GM12878 (cell line): Measurements from ENCODE around the gene ZNF837. TPM values are rescaled to one million over a fixed set of nuclear protein-coding genes. Genes with fewer than 3 reads are reported as not detected.

Experiments used
- CBX3 ChIP-seq: fragments of 200-600 bp; sonication (generic); IDR thresholded peaks from 2 replicates; pipeline ENCODE4 v1.6.1; 2016; ENCODE audit warnings: low read depth, borderline replicate concordance
- CREB1 ChIP-seq: IDR thresholded peaks from 2 replicates; pipeline ENCODE4 v1.6.1; 2012; ENCODE audit warnings: low read depth, mild to moderate bottlenecking, inconsistent platforms
- EED ChIP-seq: sonication (generic); IDR thresholded peaks from 2 replicates; pipeline ENCODE4 v1.6.1; 2016; ENCODE audit warnings: antibody characterized with exemption, low read depth
- HCFC1 ChIP-seq: fragments of 150-350 bp; IDR thresholded peaks from 2 replicates; pipeline ENCODE4 v1.6.1; 2014; ENCODE audit warnings: low read length
- HDAC2 ChIP-seq: fragments of 200-600 bp; sonication (generic); IDR thresholded peaks from 2 replicates; pipeline ENCODE4 v1.6.1; 2017
- IRF4 ChIP-seq: IDR thresholded peaks from 2 replicates; pipeline ENCODE4 v1.6.1; 2011; ENCODE audit warnings: low read depth, low read length
- NFXL1 ChIP-seq: fragments of 450-650 bp; IDR thresholded peaks from 2 replicates; pipeline ENCODE4 v1.6.1; 2017; ENCODE audit warnings: antibody characterized with exemption, mild to moderate bottlenecking, borderline replicate concordance
- NRF1 ChIP-seq: conservative IDR thresholded peaks from 2 replicates; pipeline ENCODE4 v1.6.1; 2011; ENCODE audit warnings: mild to moderate bottlenecking, low read depth, low read length, improper control_type of control experiment
- POU2F2 ChIP-seq: IDR thresholded peaks from 3 replicates; pipeline ENCODE4 v1.6.1; 2011; ENCODE audit warnings: low read depth, mild to moderate bottlenecking, low read length, borderline replicate concordance
- RAD51 ChIP-seq: fragments of 450-650 bp; IDR thresholded peaks from 2 replicates; pipeline ENCODE4 v1.6.1; 2016; ENCODE audit warnings: moderate library complexity, mild to moderate bottlenecking, inconsistent platforms
- WRNIP1 ChIP-seq: IDR thresholded peaks from 2 replicates; pipeline ENCODE4 v1.6.1; 2011; ENCODE audit warnings: low read depth, low read length, improper control_type of control experiment, borderline replicate concordance
- polyA plus RNA-seq, 11 experiments: library from polyadenylated mRNA; depleted of rRNA in 4 of 11; unstranded in 6 of 11; stranded (reverse) in 5 of 11; fragments of >200 nt; fragmentation: Nextera tagmentation in 4 of 11; fragmentation: Illumina TruSeq in 1 of 11; extraction: Ambion mirVana in 4 of 11; extraction: Trizol in 1 of 11; gene quantifications; 1 replicate in 1 of 11; 2 replicates in 10 of 11; pipeline versions ENCODE4 v1.2.1 to v1.2.3, GENCODE V29; 2011 to 2016; ENCODE audit warnings: inconsistent platforms in 2 of 11, missing spikeins in 2 of 11, low read depth in 1 of 11
- total RNA-seq, 4 experiments: library from RNA; depleted of rRNA in 3 of 4; stranded (reverse); fragments of >200 nt in 3 of 4; fragmentation: Illumina TruSeq in 1 of 4; extraction: Trizol in 1 of 4; gene quantifications; 2 replicates each; pipeline versions ENCODE4 v1.2.1 to v1.2.3, GENCODE V29; 2013 to 2021
- TF ChIP-seq, protein P1 (sequence below): fragments of 450-650 bp; formaldehyde crosslinking; IDR thresholded peaks from 2 replicates; pipeline ENCODE4 v1.4.0; 2022; ENCODE audit warnings: mild to moderate bottlenecking, moderate library complexity
- TF ChIP-seq, protein P2 (sequence below), 3 experiments: IDR thresholded peaks in 2 of 3; conservative IDR thresholded peaks in 1 of 3; 2 replicates each; pipeline ENCODE4 v1.5.1; 2011; ENCODE audit warnings: low read depth in 3 of 3, low read length in 3 of 3, mild to moderate bottlenecking in 3 of 3, control low read depth in 2 of 3, moderate library complexity in 2 of 3, inconsistent platforms in 1 of 3, mixed read lengths in 1 of 3; ENCODE audit not compliant: control insufficient read depth in 2 of 3, insufficient read depth in 1 of 3; ENCODE audit errors: extremely low read depth in 1 of 3
- TF ChIP-seq, protein P3 (sequence below): IDR thresholded peaks from 2 replicates; pipeline ENCODE4 v1.6.1; 2012; ENCODE audit warnings: improper control_type of control experiment, low read depth, low read length; ENCODE audit not compliant: insufficient replicate concordance
- TF ChIP-seq, protein P4 (sequence below): fragments of 450-650 bp; IDR thresholded peaks from 2 replicates; pipeline ENCODE4 v1.6.1; 2016; ENCODE audit warnings: mild to moderate bottlenecking
- TF ChIP-seq, protein P5 (sequence below): IDR thresholded peaks from 2 replicates; pipeline ENCODE4 v1.6.1; 2011; ENCODE audit warnings: low read depth, mild to moderate bottlenecking, low read length, moderate library complexity, borderline replicate concordance; ENCODE audit errors: extremely low read depth

The ZNF837 gene
- total and polyA plus RNA-seq, 10 of the 15 experiments (the other 5 are each of a cell fraction or from before 2014, with no cell fraction given), result 0.07 to 2.9 (median 2.0) TPM; not detected in 2

DNA sequence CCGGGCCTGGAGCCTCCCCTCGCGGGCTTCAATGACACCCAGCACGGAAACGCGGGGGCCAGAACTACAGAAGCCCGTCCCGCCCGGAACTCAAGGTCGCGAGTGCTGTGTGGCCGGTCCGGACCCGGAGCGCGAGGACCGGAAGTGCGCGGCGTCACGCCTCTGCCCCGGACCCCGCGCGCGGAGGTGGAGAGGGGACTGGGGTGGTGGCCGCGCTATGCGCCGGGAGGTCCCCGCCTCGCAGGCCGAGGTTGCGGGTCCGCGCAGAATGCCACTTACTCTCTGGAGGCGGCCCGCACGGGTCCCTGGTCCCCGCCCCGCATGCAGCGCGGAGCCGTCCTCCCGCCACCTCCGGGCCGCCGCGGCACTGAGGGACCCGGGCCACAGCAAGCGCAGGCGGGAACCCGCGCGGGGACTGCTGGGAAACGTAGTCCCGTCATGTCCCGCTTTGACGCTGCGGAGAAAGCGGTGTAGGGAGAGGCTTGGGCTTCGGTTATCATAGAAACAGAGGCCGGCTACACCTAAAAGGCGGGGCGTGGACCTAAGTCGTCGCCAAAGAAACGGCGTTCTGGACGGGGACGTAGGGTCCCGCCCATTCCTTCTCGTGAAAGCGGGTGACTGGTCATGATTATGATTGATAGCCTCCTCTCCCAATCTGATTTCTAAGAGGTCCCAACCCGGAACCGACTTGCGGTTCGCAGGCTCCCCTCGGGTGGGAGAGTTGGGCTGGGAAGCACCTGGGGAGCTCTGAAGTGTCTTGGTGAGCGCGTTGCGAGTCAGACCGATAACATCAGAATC, at the start of gene ZNF837 (continued):
- TF ChIP-seq, protein P1, sequence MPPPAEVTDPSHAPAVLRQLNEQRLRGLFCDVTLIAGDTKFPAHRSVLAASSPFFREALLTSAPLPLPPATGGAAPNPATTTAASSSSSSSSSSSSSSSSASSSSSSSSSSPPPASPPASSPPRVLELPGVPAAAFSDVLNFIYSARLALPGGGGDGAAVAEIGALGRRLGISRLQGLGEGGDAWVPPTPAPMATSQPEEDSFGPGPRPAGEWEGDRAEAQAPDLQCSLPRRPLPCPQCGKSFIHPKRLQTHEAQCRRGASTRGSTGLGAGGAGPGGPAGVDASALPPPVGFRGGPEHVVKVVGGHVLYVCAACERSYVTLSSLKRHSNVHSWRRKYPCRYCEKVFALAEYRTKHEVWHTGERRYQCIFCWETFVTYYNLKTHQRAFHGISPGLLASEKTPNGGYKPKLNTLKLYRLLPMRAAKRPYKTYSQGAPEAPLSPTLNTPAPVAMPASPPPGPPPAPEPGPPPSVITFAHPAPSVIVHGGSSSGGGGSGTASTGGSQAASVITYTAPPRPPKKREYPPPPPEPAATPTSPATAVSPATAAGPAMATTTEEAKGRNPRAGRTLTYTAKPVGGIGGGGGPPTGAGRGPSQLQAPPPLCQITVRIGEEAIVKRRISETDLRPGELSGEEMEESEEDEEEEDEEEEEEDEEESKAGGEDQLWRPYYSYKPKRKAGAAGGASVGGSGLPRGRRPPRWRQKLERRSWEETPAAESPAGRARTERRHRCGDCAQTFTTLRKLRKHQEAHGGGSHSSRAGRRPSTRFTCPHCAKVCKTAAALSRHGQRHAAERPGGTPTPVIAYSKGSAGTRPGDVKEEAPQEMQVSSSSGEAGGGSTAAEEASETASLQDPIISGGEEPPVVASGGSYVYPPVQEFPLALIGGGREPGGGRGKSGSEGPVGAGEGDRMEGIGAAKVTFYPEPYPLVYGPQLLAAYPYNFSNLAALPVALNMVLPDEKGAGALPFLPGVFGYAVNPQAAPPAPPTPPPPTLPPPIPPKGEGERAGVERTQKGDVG (CRISPR knock-in tag), result no peak
- TF ChIP-seq NFXL1, result no peak
- TF ChIP-seq CBX3, result no peak
- 0 out of 2 replicates have a peak, but pooled peaks have one; percentile 52 for TF ChIP-seq IRF4
- TF ChIP-seq CREB1, result peak; percentile 90
- TF ChIP-seq WRNIP1, result no peak
- TF ChIP-seq POU2F2, result peak; percentile 81
- TF ChIP-seq RAD51, result no peak
- TF ChIP-seq, protein P2, sequence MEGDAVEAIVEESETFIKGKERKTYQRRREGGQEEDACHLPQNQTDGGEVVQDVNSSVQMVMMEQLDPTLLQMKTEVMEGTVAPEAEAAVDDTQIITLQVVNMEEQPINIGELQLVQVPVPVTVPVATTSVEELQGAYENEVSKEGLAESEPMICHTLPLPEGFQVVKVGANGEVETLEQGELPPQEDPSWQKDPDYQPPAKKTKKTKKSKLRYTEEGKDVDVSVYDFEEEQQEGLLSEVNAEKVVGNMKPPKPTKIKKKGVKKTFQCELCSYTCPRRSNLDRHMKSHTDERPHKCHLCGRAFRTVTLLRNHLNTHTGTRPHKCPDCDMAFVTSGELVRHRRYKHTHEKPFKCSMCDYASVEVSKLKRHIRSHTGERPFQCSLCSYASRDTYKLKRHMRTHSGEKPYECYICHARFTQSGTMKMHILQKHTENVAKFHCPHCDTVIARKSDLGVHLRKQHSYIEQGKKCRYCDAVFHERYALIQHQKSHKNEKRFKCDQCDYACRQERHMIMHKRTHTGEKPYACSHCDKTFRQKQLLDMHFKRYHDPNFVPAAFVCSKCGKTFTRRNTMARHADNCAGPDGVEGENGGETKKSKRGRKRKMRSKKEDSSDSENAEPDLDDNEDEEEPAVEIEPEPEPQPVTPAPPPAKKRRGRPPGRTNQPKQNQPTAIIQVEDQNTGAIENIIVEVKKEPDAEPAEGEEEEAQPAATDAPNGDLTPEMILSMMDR (IDR thresholded peaks at IDR 0.05 in 2 of 3, conservative IDR thresholded peaks at IDR 0.05 in 1 of 3; ENCODE audit: control insufficient read depth in 2 of 3, extremely low read depth in 1 of 3, insufficient read depth in 1 of 3, low read depth in 3 of 3, low read length in 3 of 3), result no peak
- TF ChIP-seq NRF1, result no peak
- peak; percentile 87 for TF ChIP-seq HCFC1
- no peak for TF ChIP-seq HDAC2
- TF ChIP-seq, protein P3, sequence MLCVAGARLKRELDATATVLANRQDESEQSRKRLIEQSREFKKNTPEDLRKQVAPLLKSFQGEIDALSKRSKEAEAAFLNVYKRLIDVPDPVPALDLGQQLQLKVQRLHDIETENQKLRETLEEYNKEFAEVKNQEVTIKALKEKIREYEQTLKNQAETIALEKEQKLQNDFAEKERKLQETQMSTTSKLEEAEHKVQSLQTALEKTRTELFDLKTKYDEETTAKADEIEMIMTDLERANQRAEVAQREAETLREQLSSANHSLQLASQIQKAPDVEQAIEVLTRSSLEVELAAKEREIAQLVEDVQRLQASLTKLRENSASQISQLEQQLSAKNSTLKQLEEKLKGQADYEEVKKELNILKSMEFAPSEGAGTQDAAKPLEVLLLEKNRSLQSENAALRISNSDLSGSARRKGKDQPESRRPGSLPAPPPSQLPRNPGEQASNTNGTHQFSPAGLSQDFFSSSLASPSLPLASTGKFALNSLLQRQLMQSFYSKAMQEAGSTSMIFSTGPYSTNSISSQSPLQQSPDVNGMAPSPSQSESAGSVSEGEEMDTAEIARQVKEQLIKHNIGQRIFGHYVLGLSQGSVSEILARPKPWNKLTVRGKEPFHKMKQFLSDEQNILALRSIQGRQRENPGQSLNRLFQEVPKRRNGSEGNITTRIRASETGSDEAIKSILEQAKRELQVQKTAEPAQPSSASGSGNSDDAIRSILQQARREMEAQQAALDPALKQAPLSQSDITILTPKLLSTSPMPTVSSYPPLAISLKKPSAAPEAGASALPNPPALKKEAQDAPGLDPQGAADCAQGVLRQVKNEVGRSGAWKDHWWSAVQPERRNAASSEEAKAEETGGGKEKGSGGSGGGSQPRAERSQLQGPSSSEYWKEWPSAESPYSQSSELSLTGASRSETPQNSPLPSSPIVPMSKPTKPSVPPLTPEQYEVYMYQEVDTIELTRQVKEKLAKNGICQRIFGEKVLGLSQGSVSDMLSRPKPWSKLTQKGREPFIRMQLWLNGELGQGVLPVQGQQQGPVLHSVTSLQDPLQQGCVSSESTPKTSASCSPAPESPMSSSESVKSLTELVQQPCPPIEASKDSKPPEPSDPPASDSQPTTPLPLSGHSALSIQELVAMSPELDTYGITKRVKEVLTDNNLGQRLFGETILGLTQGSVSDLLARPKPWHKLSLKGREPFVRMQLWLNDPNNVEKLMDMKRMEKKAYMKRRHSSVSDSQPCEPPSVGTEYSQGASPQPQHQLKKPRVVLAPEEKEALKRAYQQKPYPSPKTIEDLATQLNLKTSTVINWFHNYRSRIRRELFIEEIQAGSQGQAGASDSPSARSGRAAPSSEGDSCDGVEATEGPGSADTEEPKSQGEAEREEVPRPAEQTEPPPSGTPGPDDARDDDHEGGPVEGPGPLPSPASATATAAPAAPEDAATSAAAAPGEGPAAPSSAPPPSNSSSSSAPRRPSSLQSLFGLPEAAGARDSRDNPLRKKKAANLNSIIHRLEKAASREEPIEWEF, result no peak
- TF ChIP-seq, protein P4, sequence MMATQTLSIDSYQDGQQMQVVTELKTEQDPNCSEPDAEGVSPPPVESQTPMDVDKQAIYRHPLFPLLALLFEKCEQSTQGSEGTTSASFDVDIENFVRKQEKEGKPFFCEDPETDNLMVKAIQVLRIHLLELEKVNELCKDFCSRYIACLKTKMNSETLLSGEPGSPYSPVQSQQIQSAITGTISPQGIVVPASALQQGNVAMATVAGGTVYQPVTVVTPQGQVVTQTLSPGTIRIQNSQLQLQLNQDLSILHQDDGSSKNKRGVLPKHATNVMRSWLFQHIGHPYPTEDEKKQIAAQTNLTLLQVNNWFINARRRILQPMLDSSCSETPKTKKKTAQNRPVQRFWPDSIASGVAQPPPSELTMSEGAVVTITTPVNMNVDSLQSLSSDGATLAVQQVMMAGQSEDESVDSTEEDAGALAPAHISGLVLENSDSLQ, result peak; percentile 99
- TF ChIP-seq EED, result peak; percentile 50; the same call in 1 of the 2 replicates
- TF ChIP-seq, protein P5, sequence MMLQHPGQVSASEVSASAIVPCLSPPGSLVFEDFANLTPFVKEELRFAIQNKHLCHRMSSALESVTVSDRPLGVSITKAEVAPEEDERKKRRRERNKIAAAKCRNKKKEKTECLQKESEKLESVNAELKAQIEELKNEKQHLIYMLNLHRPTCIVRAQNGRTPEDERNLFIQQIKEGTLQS, result no peak
